Vagina (tissue), 2 donors: ENCODE data around the gene TATDN3.
"Not testable (repeated sequence)": the region's sequence is repeated elsewhere in the genome, so short reads cannot be mapped to it uniquely, and the experiment has no call there.

ENCODE experiments used
- CTCF ChIP-seq, 3 experiments: fragments of 450-650 bp in 2 of 3; fragments of 200-600 bp in 1 of 3; sonication (generic) in 1 of 3; IDR thresholded peaks; one replicate each; pipeline ENCODE4 v1.5.1; 2017 to 2019; ENCODE audit warnings: antibody characterized with exemption in 3 of 3, mild to moderate bottlenecking in 2 of 3, moderate library complexity in 2 of 3
- POLR2A ChIP-seq, 2 donors: fragments of 450-650 bp; IDR thresholded peaks; one replicate each; pipeline ENCODE4 v1.6.1; 2017; ENCODE audit warnings: antibody characterized with exemption in 2 of 2, mild to moderate bottlenecking in 2 of 2, moderate library complexity in 2 of 2

GRCh38 chr1:212863345-212863744, 71.7 kb downstream of the TATDN3 start:
- TF ChIP-seq POLR2A, CTCF (IDR thresholded peaks at IDR 0.05): not testable (repeated sequence)
